ENCODE measurements around the gene TCF3.

DNA sequence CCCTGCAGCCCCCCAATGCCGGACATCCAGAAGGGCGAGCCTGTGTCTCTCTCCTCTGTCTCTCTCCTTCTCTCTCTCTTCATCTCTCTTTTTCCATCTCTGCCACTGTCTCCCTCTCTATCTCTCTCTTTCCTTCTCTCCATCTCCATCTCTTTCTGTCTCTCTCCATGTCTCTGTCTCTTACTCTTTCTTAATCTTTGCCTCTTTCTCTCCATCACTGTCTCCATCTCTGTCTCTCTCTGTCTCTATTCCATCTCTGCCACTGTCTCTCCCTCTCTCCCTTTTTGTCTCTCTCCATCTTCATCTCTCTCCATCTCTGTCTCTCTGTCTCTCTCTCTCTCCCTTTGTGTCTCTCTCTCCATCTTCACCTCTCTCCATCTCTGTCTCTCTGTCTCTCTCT is 25.7 kb upstream of the TCF3 start:
- TF ChIP-seq EP300 (IDR thresholded peaks at IDR 0.05) (no peak), POLR2A (IDR thresholded peaks at IDR 0.05) (no peak)
- TF ChIP-seq, protein P1, sequence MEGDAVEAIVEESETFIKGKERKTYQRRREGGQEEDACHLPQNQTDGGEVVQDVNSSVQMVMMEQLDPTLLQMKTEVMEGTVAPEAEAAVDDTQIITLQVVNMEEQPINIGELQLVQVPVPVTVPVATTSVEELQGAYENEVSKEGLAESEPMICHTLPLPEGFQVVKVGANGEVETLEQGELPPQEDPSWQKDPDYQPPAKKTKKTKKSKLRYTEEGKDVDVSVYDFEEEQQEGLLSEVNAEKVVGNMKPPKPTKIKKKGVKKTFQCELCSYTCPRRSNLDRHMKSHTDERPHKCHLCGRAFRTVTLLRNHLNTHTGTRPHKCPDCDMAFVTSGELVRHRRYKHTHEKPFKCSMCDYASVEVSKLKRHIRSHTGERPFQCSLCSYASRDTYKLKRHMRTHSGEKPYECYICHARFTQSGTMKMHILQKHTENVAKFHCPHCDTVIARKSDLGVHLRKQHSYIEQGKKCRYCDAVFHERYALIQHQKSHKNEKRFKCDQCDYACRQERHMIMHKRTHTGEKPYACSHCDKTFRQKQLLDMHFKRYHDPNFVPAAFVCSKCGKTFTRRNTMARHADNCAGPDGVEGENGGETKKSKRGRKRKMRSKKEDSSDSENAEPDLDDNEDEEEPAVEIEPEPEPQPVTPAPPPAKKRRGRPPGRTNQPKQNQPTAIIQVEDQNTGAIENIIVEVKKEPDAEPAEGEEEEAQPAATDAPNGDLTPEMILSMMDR (IDR thresholded peaks at IDR 0.05) = no peak
